GM12801 (cell line): ENCODE results near the gene HES7.

Experiments
- CTCF ChIP-seq: IDR thresholded peaks from one replicate; pipeline ENCODE4 v1.5.1; 2011; ENCODE audit warnings: control low read depth; ENCODE audit not compliant: insufficient read length; ENCODE audit errors: extremely low read depth

Gene HES7

GRCh38 chr17:8105957-8106398 lies 17.9 kb downstream of the HES7 start:
- no peak for TF ChIP-seq CTCF

DNA sequence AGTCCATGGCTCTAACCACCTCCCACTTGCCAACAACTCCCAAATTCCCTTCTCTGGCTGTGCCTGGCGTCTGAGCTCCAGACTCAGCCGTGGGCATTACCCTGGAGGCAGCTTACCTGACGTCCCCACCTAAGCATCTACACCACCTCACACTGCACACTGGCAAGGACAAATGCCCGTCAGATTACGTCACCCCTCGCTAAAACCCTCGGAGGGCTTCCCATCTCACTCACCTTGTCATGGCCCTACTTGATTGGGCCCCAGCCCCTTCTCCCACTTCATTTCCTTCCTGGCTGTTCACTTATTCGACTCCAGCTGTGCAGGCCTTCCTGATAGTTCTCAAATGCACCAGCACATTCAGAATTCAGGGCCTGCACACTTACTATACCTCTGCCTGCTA lies 19.0 kb downstream of the HES7 start:
- TF ChIP-seq CTCF: no peak

- no peak for TF ChIP-seq CTCF
Observed at GRCh38 chr17:8103549-8103948, 20.4 kb downstream of the HES7 start.

DNA sequence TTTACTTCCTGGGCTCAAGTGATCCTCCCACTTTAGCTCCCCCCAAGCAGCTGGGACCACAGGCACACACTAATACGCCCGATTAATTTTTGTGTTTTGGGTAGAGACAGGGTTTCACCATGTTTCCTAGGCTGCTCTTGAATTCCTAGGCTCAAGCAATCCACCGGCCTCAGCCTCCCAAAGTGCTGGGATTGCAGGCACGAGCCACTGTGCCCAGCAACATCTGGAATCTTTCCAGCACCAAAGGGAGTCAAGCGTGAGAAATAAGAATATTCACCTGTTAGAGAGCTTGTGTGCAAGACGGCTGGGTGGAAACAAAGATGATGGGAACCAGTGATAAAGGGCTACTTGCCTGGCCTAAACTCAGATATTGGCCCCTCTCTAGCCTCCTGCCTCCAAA lies 22.2 kb downstream of the HES7 start:
- no peak for TF ChIP-seq CTCF

GRCh38 chr17:8100763-8101162 lies 23.1 kb downstream of the HES7 start:
- TF ChIP-seq CTCF: no peak

DNA sequence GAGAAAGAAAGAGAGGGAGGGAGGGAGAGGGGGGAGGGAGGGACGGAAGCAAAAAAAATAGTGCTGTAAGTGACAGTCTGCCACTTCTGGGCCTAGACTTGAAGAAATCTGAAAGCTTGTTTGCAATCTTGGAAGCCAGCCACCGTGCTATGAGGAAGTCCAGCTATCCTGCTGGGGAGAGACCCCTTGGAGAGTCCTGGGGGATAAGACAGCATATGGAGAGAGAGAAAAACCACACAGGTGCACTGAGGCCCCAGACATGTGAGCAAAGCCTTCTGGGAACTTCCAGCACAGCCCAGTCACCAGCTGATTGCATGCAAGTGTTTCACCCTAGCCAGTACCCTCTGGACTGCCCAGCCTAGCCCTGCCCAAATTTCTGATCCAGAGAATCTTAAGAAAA lies 23.8 kb downstream of the HES7 start:
- no peak for TF ChIP-seq CTCF

DNA sequence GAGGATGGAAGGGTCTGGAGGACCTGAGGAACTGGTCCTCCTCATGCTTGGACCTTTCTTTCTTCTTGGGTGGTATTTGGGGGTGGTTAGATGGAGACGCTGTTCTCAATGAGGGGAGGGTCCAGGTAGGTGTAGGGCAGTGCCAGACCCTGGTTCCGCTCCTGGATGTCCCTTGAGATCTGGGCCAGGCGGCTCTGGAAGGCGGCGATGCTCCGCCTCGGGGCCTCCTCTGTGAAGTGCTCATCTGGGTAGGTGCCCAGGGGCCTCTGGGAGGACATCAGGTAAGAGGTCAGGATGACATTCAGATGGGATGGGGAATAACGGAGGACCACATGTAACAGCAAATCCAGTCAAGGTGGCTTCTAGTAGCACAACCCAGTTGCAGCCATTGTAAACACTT lies 27.4 kb downstream of the HES7 start:
- no peak for TF ChIP-seq CTCF

DNA sequence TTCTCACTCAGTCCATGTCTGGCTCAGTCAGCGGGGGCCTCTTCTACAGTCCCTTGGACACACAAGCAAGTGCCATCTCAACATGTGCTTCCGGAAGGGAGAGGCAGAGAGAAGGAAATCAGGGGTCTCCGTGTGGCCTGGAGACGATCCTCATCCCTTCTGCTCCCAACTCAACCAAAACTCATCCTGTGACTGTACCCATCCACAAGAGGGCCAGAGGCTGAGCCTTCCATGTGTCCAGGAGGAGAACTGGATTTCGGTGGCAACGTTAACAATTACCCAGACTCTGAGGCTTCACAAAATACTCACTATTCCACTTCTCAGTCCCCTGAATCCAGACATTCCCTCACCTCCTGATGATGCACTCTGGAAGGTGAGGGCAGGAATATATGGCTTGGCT lies 28.5 kb downstream of the HES7 start:
- no peak for TF ChIP-seq CTCF
